ENCODE data around the gene RHOBTB3.

Gene RHOBTB3

GRCh38 chr5:95815155-95815729 is 84.1 kb downstream of the RHOBTB3 start:
- DNase-seq (ENCODE audit: extremely low read depth in 1 of 2, low read depth in 1 of 2) = no peak

DNA sequence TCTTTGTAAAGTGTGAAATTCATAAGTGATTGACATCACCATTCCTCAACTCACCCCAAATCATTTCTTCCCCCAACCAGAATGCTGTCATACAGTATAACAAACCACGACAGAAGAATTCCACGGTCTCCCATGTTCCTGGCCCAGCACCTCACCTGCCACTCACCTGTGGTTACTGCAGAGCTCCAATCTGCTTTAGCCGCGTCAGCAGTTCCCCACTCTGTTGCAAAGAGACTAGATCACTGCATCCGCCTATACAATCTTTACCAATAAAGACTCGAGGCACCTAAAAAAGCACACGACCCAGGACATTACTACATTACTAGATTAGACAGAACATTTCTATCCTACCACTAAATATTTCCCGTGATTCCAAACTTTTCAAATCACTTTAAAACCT is 85.2 kb downstream of the RHOBTB3 start:
- no peak for DNase-seq (ENCODE audit: extremely low read depth in 1 of 2, low read depth in 1 of 2)

DNA sequence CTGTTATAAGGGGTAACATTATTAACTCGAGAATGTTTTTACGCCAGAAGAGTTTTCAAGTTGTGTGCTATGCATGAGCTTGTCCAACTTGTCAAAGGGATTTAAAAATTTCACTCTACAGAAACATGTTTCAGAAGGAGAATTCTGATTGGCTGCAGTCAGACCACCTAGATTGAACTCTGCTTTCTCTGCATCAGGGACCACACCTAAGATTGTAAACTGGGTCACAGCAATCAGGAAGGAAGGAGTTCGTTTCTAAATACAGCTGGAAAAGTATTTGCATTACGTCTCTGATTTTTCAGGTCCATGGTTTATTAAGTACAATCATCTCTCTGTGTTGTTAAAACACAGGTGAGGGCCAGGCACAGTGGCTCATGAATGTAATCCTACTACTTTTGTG is 85.6 kb downstream of the RHOBTB3 start:
- no peak for DNase-seq (ENCODE audit: extremely low read depth in 1 of 2, low read depth in 1 of 2)

- DNase-seq (ENCODE audit: extremely low read depth in 1 of 2, low read depth in 1 of 2) = no peak
Measured at GRCh38 chr5:95817430-95817829, 86.3 kb downstream of the RHOBTB3 start.

GRCh38 chr5:95818181-95819147 is 87.3 kb downstream of the RHOBTB3 start:
- DNase-seq (ENCODE audit: extremely low read depth in 1 of 2, low read depth in 1 of 2) = no peak

DNA sequence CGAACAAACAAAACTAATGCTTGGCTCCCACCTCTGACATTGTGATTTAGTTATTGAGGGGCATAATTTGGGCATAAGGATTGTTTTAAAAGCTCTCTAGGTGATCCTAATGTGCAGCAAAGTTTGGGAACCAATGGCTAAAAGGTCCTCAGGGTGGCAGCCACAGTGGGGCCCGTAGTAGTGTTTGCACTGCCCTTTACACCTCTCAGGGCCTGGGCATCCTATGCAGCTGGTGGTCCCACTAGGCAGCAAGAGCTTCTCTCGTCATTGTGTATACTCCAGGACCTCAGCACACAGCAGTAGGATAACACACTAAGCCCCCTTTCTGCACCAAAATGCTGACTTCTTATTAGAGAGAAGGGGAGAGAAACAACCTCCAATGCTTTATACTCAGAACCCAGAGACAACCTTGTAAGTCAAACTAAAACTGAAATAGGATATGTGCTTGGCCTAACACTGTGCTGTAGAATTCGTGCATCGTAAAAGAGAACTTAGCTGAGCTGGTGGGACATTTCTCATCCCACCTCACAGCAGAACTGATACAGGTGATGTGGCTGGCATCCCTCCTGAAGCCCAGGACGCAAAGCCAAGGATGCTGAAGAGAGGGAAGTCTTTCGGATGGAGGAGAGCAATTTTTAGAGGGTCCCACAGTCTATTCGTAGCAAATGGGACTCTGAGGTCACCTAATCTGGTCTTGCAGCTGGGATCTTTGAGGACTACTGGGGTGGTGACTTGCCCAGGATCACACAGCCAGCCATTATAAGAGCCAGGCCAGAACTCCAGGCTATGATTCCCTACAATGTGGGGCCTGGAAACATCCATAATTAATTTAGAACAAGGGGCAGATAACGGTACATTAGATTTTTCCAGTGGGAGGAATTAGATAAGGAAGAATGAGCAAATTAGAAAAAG is 90.2 kb downstream of the RHOBTB3 start:
- DNase-seq (ENCODE audit: extremely low read depth in 1 of 2, low read depth in 1 of 2) = no peak

DNA sequence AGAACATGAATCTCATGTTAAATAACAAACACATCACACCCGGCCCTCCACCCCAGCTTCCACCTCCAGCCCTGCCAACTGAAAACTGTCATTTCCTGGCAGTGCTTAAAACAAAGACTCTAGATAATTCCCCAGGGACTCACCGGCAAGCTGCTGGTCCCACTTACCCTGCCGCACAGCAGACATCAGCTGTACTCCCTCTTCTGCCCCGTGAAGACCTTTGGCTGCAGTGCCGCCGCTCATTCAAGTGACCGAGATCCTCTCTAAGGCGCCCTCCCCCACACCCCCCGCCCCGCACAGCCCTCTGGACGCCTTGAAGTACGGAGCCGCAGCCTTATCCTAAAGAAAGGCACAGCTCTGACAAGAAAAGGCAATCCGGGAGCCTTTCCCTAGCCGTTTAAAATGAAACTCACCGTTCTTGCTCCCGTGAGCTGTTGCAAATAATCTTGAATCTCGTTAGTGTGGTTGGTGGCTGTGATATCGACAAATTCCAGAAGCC is 91.0 kb downstream of the RHOBTB3 start:
- DNase-seq (ENCODE audit: extremely low read depth in 1 of 2, low read depth in 1 of 2) = no peak

DNA sequence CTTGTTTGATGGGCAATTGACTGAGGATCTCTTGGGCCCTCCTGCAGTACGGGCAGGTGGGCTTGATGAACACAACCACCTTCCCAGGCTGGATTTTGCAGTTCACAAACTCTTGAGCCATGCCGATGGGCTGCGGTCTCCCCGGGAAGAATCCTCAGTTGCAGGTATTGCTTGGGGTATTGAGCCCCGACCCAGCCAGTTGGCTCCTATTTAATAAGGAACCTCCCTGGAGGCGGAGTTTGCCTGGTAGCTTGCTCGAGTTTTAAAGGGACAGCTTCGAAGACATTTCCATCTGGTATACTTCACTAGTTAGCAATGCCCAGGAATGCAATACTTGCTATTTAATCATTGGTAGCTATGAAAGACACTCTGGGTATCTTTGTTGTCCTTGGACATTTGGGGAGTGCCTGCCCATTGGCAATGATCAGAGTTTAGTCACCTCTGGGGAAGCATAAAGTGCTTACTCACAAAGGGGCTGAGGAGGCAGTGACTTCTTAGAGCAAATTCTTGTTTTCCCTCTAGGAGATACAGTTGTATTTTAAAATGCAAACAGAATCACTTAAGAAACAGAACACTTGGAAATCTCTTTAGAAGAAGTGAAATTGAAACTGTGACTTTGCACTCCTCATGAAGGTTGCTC is 91.5 kb downstream of the RHOBTB3 start, which contains the start of gene GLRX:
Gene GLRX, minus strand, starts transcription at position 185 of the 640 bp plus-strand sequence. Its CDS starts 64 bp downstream, at position 121.
- DNase-seq (ENCODE audit: extremely low read depth in 1 of 2, low read depth in 1 of 2) = no peak

- DNase-seq (ENCODE audit: extremely low read depth in 1 of 2, low read depth in 1 of 2) = no peak
Measured at GRCh38 chr5:95823218-95823737, 92.1 kb downstream of the RHOBTB3 start.

- DNase-seq (ENCODE audit: extremely low read depth in 1 of 2, low read depth in 1 of 2) = no peak
Measured at GRCh38 chr5:95823738-95824609, 92.8 kb downstream of the RHOBTB3 start.

DNA sequence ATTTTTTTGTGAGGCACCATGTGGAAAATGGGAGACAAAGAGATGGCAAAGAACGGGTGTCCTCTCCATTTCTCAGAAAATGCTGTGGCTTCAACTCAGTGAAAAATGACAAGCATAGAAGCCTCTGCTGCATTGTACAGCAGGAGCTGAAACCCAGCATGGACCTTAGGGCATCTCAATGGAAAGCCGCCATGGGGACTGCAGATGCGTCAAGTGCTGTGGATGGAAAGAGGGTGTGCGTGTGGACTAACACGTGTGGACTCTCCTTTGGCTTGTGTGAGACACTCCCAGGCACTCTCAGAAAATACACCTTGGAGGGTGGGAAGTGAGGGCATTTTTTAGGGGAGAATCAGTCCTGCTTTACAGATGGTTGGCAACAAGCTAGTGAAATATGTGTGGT is 93.6 kb downstream of the RHOBTB3 start:
- DNase-seq (ENCODE audit: extremely low read depth in 1 of 2, low read depth in 1 of 2) = no peak

DNA sequence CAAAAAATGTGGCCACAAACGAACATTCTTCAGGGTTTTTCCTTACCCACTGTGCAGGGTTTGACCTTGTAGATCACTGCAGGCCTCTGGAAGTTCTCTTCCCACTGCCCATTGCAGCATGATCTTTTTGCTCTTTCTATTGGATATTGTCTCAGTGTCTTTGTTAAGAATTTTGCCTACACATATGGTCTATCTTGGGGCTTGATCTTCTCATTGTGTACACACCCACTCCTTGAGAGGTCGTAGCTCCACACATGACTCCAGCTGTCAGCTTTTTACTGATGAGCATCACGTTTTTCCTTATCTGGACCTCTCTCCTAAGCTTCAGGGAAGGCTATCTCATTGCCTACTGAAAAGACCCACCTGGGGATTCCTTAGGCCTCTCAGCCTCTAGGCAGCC is 94.4 kb downstream of the RHOBTB3 start:
- DNase-seq (ENCODE audit: extremely low read depth in 1 of 2, low read depth in 1 of 2) = no peak

DNA sequence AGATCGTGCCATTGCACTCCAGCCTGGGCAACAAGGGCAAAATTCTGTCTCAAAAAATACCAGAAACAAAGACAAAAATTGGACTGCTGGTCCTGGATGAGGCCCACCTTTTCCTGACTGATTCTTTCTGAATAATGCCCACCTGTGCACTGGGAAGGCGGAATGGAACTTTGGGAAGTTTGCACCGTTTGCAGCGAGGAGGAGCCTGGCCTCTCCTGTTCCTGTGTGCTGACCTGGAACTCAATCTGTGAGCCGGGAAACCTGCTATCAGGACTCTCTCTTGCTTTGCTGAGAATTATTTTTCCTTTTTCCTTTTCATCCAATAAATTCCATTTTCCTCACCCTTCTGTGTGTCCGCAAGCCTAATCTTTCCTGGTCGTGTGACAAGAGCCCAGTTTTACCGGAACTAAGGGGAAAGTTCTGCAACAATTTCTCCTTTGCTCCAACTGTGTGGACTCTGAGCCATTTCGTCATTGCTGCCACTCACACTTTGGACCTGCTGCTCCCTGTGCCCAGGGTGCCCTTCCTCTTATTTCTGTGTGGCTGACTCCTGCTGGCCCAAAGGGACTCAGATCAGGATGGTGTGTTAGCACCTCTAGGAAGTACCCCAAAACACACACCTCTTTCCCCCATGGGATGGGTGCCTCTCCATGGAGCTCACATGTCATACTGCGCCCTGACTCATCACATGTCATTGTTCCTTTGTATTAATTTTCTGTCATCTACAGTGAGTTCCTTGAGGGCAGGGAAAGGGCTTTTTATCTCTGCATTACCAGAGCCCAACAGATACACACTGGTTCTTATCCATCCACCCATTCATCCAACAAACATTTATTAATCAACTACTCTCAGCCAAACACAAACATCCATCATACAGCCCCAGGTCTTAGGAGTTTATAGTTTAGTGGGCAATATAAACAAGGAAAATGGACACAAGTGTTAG is 96.1 kb downstream of the RHOBTB3 start:
- DNase-seq (ENCODE audit: extremely low read depth in 1 of 2, low read depth in 1 of 2) = no peak

- DNase-seq (ENCODE audit: extremely low read depth in 1 of 2, low read depth in 1 of 2) = no peak
Measured at GRCh38 chr5:95827892-95828246, 96.7 kb downstream of the RHOBTB3 start.

- no peak for DNase-seq (ENCODE audit: extremely low read depth in 1 of 2, low read depth in 1 of 2)
Measured at GRCh38 chr5:95830226-95830625, 99.1 kb downstream of the RHOBTB3 start.

GRCh38 chr5:95832664-95833063 is 101.5 kb downstream of the RHOBTB3 start:
- DNase-seq (ENCODE audit: extremely low read depth in 1 of 2, low read depth in 1 of 2) = no peak

DNA sequence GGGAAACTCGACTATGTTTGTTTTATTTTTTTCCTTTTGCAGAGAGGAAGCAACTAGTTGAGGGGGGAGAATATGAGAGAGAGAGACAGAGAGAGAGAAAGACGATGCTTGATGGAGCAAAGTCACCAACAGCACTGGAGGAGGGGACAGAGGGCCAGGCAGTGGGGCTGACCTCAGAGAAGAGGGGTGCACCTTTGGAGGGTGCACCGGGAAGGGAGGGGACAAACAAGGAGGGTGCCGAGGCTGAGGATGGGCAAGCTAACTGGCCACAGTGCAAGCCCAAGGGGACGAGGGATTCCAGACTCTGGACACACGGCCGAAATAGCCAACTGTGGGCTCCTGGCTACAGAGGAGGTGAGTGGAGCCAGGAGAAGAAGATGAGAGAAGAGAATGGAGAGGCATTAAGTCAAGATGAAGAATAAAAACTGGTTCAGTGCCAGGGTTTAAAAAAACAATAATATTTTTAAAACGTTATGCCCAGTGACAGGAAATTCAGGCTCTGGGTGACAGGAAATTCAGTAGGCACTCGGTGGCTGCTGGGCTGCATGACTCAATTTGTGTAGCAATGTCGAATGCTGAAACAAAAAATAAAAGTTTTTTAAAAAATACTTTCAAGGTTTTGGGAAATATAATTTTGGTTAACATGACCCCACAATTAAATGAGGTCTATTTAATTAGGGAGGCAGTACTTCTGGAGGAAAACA is 104.7 kb downstream of the RHOBTB3 start:
- DNase-seq (ENCODE audit: extremely low read depth in 1 of 2, low read depth in 1 of 2) = no peak

GRCh38 chr5:95836544-95836943 is 105.4 kb downstream of the RHOBTB3 start:
- DNase-seq (ENCODE audit: extremely low read depth in 1 of 2, low read depth in 1 of 2) = no peak

Measured in activated CD8-positive, alpha-beta memory T cell treated with anti-CD3 and anti-CD28 coated beads for 1 hour (primary cell).